HL-60 (cell line): ENCODE data around the gene SLC27A5.

Experiments
- GABPA ChIP-seq: IDR thresholded peaks from 2 replicates; pipeline ENCODE4 v1.6.1; 2012; ENCODE audit warnings: low read depth
- POLR2AphosphoS5 ChIP-seq: IDR thresholded peaks from 2 replicates; pipeline ENCODE4 v1.6.1; 2012; ENCODE audit warnings: low read depth
- TF ChIP-seq, protein P1 (sequence below): IDR thresholded peaks from one replicate; pipeline ENCODE4 v1.5.1; 2011; ENCODE audit warnings: low read length, control low read depth, inconsistent platforms; ENCODE audit not compliant: insufficient read depth
- TF ChIP-seq, protein P2 (sequence below): IDR thresholded peaks from 2 replicates; pipeline ENCODE4 v1.6.1; 2012; ENCODE audit warnings: low read depth; ENCODE audit not compliant: insufficient replicate concordance

DNA sequence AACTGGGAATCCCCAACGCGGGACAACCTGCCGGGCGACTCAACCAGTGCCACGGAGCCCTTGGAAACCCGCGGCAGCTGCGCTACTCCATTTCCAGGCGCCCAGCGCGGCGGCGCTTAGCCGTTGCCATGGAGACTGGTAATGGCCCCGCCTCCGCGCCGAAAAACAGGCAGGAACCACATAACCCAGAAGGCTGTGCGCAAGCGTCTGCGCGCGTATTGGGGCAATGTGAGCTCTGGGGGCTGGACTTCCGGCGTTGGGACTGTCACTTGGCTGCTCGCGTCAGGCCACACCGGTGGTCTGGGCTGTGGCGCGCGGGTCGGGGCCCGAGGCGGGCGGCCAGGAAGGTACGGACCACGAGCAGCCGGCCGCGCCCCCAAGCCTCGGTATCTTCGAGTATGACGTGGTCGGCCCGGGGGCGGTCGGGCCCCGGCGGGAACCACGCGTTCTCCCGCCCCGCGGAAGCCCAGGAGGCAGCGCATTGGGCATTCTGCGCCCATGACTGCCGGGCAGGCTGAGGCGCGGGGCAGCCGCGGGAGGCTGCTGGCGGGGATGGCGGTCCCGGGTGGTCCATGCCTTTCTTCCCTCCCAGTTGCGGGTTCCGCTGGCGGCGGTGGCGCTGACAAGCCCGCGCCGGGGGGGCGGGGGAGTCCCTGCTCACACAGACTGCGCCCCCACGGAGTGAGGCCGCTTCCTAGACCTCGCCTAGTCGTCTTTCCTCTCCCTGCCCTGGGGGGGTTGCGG, 60.3 kb downstream of the SLC27A5 start, which contains the start of gene ZNF324B:
- TF ChIP-seq, protein P1, sequence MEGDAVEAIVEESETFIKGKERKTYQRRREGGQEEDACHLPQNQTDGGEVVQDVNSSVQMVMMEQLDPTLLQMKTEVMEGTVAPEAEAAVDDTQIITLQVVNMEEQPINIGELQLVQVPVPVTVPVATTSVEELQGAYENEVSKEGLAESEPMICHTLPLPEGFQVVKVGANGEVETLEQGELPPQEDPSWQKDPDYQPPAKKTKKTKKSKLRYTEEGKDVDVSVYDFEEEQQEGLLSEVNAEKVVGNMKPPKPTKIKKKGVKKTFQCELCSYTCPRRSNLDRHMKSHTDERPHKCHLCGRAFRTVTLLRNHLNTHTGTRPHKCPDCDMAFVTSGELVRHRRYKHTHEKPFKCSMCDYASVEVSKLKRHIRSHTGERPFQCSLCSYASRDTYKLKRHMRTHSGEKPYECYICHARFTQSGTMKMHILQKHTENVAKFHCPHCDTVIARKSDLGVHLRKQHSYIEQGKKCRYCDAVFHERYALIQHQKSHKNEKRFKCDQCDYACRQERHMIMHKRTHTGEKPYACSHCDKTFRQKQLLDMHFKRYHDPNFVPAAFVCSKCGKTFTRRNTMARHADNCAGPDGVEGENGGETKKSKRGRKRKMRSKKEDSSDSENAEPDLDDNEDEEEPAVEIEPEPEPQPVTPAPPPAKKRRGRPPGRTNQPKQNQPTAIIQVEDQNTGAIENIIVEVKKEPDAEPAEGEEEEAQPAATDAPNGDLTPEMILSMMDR, result no peak
- TF ChIP-seq POLR2AphosphoS5 (peak; percentile 53; the same call in 1 of the 2 replicates), GABPA (peak; percentile 92)
- TF ChIP-seq, protein P2, sequence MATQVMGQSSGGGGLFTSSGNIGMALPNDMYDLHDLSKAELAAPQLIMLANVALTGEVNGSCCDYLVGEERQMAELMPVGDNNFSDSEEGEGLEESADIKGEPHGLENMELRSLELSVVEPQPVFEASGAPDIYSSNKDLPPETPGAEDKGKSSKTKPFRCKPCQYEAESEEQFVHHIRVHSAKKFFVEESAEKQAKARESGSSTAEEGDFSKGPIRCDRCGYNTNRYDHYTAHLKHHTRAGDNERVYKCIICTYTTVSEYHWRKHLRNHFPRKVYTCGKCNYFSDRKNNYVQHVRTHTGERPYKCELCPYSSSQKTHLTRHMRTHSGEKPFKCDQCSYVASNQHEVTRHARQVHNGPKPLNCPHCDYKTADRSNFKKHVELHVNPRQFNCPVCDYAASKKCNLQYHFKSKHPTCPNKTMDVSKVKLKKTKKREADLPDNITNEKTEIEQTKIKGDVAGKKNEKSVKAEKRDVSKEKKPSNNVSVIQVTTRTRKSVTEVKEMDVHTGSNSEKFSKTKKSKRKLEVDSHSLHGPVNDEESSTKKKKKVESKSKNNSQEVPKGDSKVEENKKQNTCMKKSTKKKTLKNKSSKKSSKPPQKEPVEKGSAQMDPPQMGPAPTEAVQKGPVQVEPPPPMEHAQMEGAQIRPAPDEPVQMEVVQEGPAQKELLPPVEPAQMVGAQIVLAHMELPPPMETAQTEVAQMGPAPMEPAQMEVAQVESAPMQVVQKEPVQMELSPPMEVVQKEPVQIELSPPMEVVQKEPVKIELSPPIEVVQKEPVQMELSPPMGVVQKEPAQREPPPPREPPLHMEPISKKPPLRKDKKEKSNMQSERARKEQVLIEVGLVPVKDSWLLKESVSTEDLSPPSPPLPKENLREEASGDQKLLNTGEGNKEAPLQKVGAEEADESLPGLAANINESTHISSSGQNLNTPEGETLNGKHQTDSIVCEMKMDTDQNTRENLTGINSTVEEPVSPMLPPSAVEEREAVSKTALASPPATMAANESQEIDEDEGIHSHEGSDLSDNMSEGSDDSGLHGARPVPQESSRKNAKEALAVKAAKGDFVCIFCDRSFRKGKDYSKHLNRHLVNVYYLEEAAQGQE, result no peak
